NCI-H526 treated with DMSO at 0.1 percent for 48 hours (cell line): Measurements from ENCODE around the gene JADE2.
"Not testable (repeated sequence)": the region's sequence is repeated elsewhere in the genome, so short reads cannot be mapped to it uniquely, and the experiment has no call there.

ENCODE experiments used
- DNase-seq: peaks from one replicate; lab custom pipeline; 2025; lab: John Stamatoyannopoulos, UW

JADE2 gene

DNA sequence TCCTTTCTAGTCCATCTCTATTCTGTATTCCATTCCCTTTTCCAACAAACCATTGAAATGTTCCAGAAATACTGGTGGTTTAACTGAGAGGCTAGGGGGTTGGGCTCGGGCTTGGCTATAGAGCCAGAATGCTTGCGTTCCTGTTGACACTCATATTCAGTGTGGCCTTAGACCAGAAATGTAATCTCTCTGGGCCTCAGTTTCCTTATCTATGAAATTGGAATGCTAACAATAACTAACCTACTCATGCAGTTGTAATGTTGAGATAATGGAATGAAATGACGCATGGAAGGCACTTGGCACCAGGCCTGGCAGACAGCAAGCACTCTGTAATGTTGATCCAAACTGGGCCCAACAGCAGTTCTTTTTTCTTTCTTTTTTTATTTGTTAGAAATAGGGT, 26.8 kb downstream of the JADE2 start:
- DNase-seq: no peak

- DNase-seq: not testable (repeated sequence)
Observed at GRCh38 chr5:134552716-134553115, 27.2 kb downstream of the JADE2 start.

- DNase-seq: no peak
Observed at GRCh38 chr5:134553821-134554267, 28.4 kb downstream of the JADE2 start.

- DNase-seq: peak; percentile 9
Observed at GRCh38 chr5:134554319-134555222, 29.1 kb downstream of the JADE2 start.

- DNase-seq: no peak
Observed at GRCh38 chr5:134555223-134555889, 29.9 kb downstream of the JADE2 start.

- no peak for DNase-seq
Observed at GRCh38 chr5:134555890-134556311, 30.4 kb downstream of the JADE2 start.

GRCh38 chr5:134556588-134556987, 31.1 kb downstream of the JADE2 start:
- DNase-seq: not testable (repeated sequence)

GRCh38 chr5:134556994-134557393, 31.5 kb downstream of the JADE2 start:
- no peak for DNase-seq

DNA sequence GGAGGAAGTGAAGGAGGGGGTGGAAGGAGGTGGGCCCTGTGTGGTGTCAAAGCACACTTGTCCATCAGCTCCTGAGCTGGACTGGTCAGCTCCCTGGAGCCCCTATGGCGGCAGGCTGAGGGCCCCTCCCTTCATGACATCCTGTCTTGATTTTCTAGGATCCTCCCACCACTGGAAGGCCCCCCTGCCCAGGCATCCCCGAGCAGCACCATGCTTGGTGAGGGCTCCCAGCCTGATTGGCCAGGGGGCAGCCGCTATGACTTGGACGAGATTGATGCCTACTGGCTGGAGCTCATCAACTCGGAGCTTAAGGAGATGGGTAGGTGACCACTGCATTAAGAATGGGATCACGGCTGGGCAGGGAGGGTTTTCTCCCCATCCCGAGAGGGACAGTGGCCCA, 34.2 kb downstream of the JADE2 start:
- no peak for DNase-seq

DNA sequence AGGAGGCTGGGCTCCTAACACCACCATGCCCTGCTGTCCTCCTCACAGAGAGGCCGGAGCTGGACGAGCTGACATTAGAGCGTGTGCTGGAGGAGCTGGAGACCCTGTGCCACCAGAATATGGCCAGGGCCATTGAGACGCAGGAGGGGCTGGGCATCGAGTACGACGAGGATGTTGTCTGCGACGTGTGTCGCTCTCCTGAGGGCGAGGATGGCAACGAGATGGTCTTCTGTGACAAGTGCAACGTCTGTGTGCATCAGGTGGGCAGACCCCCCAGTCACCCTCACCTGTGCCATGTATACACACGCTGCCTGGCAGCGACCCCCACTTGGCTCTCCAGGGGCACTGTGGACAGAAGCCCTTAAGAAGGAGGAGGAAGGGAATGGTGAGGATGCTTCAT, 35.2 kb downstream of the JADE2 start:
- no peak for DNase-seq

GRCh38 chr5:134561871-134562296, 36.4 kb downstream of the JADE2 start:
- no peak for DNase-seq

DNA sequence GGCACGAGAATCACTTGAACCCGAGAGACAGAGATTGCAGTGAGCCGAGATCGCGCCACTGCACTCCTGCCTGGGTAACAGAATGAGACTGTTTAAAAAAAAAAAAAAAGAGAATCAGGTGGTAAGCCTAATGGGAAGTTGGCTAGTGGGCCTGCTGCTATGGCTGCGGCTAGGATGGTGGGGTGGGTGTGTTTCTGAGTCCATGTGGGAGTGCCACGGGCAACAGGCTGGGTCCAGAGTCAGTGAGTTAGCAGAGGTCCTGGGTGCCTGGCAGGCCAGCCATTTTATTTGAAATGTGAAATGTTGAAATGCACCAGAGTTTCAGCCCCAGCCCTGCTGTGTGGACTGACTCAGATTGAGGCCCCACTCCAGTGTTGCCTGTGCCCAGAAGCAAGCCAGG, 37.8 kb downstream of the JADE2 start:
- DNase-seq: no peak

DNA sequence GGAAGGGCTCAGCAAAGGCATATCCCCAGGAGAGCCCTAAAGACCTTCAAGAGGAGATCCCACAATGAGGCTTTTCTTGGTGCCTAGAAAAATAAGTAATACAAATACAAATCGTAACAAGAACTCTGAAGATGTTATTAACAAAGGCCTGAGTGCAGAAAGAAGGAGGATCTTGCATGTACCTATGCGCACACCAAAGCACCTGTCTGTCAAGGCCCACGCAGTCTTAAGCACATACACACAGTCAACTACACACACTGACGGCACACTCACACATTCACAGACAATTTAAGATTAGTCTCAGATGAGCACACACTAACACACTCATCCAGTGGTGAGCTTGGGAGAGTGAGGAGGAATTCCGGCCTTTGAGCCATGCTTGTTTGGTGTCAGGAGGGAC, 38.5 kb downstream of the JADE2 start:
- DNase-seq: no peak

GRCh38 chr5:134564396-134564795, 38.9 kb downstream of the JADE2 start:
- DNase-seq: no peak

DNA sequence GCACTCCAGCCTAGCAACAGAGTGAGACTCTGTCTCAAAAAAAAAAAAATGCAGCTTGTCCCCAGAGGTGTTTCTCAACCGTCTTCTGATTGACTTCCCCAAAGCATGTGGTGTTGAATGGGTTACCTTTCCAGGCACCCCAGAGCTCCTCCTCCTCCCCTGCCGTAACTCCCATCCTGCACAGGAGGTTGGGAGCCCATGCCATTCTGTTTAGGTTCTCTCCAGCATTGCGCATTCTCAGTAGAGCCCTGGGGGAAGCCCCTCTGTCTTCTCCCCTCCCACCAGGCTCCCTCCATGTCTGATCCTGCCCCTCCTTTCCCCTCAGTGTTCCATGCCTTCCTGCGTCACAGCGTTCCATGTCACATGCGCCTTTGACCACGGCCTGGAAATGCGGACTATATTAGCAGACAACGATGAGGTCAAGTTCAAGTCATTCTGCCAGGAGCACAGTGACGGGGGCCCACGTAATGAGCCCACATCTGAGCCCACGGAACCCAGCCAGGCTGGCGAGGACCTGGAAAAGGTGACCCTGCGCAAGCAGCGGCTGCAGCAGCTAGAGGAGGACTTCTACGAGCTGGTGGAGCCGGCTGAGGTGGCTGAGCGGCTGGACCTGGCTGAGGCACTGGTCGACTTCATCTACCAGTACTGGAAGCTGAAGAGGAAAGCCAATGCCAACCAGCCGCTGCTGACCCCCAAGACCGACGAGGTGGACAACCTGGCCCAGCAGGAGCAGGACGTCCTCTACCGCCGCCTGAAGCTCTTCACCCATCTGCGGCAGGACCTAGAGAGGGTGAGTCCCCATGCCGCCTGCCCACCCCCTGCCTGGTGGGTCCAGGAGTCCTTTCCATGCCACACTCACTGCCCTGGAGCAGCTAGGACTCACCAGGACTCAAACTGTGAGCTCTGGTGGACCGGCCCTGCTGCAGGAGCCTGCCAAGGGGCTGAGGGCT, 40.6 kb downstream of the JADE2 start:
- DNase-seq: no peak

GRCh38 chr5:134566741-134567221, 41.3 kb downstream of the JADE2 start:
- no peak for DNase-seq

DNA sequence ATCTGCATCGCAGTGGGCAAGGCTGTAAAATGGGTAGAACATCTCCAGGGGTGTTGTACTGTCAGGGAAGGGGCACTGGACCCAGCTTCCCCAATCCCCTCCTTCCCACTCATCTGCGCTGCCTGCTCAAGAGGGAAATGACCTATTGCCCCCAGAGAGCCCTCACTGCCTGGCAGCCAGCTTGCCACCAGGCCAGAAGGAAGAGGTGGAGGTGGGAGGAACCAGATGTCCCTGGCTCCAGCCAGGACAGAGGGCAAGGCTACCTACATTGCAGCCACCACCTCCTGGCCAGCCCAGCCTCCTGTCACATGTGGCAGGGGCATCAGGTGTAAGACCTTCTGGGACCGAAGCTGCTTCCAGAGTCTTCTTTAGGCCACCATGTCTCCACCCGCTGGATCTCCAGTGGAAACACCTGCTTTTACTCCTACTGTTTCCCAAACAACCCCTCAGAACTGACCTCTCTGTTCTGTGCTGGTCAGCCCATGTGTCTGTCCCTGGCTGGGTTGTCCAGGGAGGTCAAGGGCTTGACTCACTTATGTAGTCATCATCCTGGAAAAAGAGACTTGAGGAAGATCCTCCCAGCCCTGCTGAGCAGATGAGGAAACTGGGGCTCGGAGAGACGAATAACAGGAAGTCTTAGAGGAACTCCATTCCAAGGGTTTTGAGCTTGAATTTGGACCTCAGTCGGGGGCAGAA, 42.3 kb downstream of the JADE2 start:
- DNase-seq: no peak

- DNase-seq: no peak
Observed at GRCh38 chr5:134568337-134568700, 42.8 kb downstream of the JADE2 start.

DNA sequence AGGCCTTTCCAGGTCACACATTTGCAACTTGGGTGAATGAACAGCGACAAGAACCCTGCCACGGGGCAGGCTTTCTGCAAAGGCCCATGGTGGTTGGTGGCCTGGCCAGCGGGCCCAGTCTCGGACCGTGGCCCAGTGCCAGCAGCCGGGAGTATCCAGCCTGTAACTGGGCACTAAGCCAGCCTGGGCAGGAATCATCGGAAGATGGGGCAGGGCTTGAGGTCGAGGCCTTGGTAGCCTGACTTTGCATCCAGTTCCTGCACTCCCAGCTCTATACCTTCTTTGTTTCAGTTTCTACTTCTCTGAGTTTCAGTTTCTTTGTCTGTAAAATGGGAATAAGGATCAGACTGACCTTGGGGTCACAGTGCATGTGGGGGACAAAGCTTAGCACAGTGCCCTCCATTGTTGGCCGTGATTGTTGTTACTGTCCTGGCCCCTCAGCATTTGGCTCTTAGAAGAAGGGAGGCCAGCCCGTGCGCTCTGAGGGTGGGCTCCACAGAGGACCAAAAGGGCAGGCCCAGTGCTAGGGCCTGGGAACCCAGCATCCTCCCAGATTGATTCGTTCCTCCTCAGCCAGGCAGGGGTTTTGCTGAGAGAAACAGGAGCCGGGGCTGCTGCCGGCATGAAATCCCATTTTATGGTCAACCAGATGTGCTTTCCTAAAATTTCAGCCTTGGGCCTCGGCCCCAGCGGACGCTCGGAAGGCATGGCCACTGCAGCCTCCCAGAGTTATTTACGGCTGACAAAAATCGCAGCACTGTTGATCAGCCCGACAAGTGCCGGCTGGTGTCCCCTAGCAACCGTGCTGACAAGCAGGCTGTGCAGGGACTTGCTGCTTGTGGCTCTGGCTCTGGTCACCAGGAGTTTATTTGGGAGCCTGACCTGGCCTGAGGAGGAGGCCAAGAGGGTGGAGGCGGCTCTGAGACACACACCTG, 43.6 kb downstream of the JADE2 start:
- DNase-seq: no peak

DNA sequence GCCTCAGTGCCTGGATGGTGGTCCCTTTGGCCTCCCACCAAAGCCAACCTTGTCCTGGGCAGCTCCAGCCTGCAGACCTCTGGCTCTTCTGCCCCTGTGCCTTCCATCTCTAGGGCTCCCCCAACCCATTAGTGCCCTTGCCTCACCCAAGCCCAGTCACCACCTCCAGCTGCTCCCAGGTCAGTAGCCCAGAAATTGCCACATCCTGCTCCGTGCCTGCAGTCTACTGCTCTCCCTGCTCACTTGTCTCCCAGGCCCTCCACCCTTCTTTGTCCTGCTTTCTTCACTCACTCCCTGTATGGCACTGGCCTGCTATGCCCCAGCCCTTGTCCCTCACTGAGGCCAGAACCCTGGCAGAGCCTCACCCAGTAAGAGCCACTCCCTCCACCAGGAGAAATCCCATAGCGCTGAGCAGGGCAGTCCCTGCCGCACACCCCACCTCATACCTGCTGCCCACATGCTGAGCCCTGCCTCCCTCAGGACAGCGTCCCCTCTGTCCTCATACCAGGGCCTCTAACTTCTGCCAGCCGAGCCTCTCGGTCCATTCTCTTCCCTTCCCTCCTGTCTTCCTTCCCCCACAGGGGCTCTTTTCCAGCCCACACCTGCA, 44.4 kb downstream of the JADE2 start:
- no peak for DNase-seq
